KMS-11 (cell line): Measurements from ENCODE around the gene ZNF8.
"Not testable (repeated sequence)": the region's sequence is repeated elsewhere in the genome, so short reads cannot be mapped to it uniquely, and the experiment has no call there.

ENCODE experiments used
- H2AFZ ChIP-seq: fragments of 200-600 bp; sonication (generic); 2 replicates; pipeline ENCODE4 v1.6.1; 2016; ENCODE audit warnings: antibody characterized with exemption, mixed run types, low read depth
- H3K27ac ChIP-seq: fragments of 200-600 bp; sonication (generic); 2 replicates; pipeline ENCODE4 v1.6.1; 2016; ENCODE audit warnings: mild to moderate bottlenecking, mixed run types
- H3K27me3 ChIP-seq: fragments of 200-600 bp; sonication (generic); 2 replicates; pipeline ENCODE4 v1.6.1; 2017; ENCODE audit warnings: mild to moderate bottlenecking, low read depth, mixed run types, moderate library complexity; ENCODE audit not compliant: insufficient read depth
- H3K36me3 ChIP-seq: fragments of 200-600 bp; sonication (generic); 2 replicates; pipeline ENCODE4 v1.6.1; 2017; ENCODE audit warnings: mild to moderate bottlenecking, mixed run types; ENCODE audit not compliant: insufficient read depth
- H3K4me1 ChIP-seq: fragments of 200-600 bp; sonication (generic); 2 replicates; pipeline ENCODE4 v1.6.1; 2016; ENCODE audit warnings: mild to moderate bottlenecking, low read depth, mixed run types; ENCODE audit not compliant: poor library complexity, severe bottlenecking
- H3K4me2 ChIP-seq: fragments of 200-600 bp; sonication (generic); 2 replicates; pipeline ENCODE4 v1.7.0; 2016; ENCODE audit warnings: mild to moderate bottlenecking, mixed run types
- H3K4me3 ChIP-seq: fragments of 200-600 bp; sonication (generic); IDR thresholded peaks from 2 replicates; pipeline ENCODE4 v1.6.1; 2017; ENCODE audit warnings: low read depth, low read length, mixed read lengths; ENCODE audit not compliant: insufficient read depth
- H3K79me2 ChIP-seq: fragments of 200-600 bp; sonication (generic); 2 replicates; pipeline ENCODE4 v1.6.1; 2016; ENCODE audit warnings: low read depth, mixed run types; ENCODE audit not compliant: insufficient read depth
- H3K9ac ChIP-seq: fragments of 200-600 bp; sonication (generic); 2 replicates; pipeline ENCODE4 v1.6.1; 2016; ENCODE audit warnings: mild to moderate bottlenecking, mixed run types
- H4K20me1 ChIP-seq: fragments of 200-600 bp; sonication (generic); 2 replicates; pipeline ENCODE4 v1.6.1; 2016; ENCODE audit warnings: mild to moderate bottlenecking, mixed run types; ENCODE audit not compliant: insufficient read depth
- TF ChIP-seq, protein P1 (sequence below): fragments of 200-600 bp; sonication (generic); conservative IDR thresholded peaks from 2 replicates; pipeline ENCODE4 v1.6.1; 2017; ENCODE audit warnings: low read depth, mild to moderate bottlenecking, antibody characterized with exemption, low read length, moderate library complexity, mixed read lengths

The ZNF8 gene

DNA sequence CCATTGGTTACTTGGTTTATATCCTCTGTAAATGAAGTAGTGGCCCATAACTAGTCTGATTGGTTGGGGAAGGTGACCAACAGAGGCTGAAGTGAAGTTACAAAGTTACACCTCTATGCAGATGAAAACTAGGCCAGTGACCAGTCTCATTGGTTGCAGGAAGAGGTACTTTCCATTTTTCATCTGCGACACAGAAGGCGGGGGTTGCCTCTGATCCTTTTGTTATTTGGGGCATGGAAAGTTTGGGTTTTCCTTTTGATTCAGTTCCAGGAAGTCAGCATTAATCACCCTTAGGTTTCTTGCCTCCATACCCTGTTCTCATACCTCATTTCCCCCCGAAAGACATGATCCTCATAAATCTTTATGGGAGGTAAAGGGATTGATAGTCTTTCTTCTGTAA is 29.9 kb upstream of the ZNF8 start:
- Histone ChIP-seq H3K4me3 (no peak overlapping the region), H3K27ac (no peak overlapping the region), H2AFZ (no peak overlapping the region), H4K20me1 (no peaks in the 10 kb centered on the region), H3K9ac (no peak overlapping the region), H3K4me2 (no peak overlapping the region), H3K36me3 (0 out of 2 replicates have a peak, but pooled peaks cover 4% of the 10 kb centered on the region), H3K4me1 (no peaks in the 10 kb centered on the region), H3K79me2 (no peaks in the 10 kb centered on the region), H3K27me3 (no peaks in the 10 kb centered on the region)
- TF ChIP-seq, protein P1, sequence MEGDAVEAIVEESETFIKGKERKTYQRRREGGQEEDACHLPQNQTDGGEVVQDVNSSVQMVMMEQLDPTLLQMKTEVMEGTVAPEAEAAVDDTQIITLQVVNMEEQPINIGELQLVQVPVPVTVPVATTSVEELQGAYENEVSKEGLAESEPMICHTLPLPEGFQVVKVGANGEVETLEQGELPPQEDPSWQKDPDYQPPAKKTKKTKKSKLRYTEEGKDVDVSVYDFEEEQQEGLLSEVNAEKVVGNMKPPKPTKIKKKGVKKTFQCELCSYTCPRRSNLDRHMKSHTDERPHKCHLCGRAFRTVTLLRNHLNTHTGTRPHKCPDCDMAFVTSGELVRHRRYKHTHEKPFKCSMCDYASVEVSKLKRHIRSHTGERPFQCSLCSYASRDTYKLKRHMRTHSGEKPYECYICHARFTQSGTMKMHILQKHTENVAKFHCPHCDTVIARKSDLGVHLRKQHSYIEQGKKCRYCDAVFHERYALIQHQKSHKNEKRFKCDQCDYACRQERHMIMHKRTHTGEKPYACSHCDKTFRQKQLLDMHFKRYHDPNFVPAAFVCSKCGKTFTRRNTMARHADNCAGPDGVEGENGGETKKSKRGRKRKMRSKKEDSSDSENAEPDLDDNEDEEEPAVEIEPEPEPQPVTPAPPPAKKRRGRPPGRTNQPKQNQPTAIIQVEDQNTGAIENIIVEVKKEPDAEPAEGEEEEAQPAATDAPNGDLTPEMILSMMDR: no peak

DNA sequence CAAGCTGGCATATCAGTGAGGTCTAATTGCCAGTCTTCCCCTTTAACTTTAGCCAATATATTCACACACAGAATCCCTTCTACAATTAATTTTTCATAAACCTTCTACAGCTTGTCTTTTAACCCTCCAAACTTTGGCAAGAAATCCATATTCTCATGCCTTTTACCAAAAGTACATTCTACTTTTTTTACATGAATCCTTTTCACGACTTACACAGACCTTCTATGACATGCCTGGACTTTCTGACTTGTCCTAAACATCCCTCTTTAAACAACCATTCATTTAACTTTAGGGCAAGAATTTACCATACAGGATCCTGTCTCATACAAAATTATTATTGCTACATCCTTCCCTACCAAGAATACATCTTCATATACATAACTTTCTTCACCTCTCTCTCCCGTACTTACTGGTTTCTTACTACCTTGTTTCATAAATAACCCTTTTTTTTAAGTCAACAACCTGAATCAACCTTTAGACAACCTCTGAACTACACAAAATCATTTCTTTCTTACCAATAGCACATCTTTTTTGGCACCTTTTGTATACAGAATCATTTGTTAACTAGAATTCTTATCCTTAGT is 26.6 kb upstream of the ZNF8 start:
- no peak overlapping the region for H3K9ac ChIP-seq
- H2AFZ ChIP-seq: no peak overlapping the region
- no peaks in the 10 kb centered on the region for H4K20me1 ChIP-seq
- no peak overlapping the region for H3K4me2 ChIP-seq
- H3K27ac ChIP-seq: no peak overlapping the region
- H3K36me3 ChIP-seq: no peaks in the 10 kb centered on the region
- H3K4me1 ChIP-seq: no peaks in the 10 kb centered on the region
- TF ChIP-seq, protein P1: no peak
- H3K4me3 ChIP-seq: no peak overlapping the region
- no peaks in the 10 kb centered on the region for H3K79me2 ChIP-seq
- H3K27me3 ChIP-seq: no peaks in the 10 kb centered on the region

DNA sequence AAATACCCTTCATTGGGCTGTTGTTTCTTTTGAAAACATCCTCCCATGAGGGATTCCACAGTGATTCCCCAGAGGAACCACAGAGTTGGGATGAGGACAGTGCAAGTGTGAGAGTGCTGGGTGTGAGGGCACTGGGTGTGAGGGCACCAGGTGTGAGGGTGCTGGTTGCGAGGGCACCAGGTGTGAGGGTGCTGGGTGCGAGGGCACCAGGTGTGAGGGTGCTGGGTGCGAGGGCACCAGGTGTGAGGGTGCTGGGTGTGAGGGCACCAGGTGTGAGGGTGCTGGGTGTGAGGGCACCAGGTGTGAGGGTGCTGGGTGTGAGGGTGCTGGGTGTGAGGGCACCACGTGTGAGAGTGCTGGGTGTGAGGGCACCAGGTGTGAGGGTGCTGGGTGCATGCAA is 20.5 kb upstream of the ZNF8 start:
- not testable (repeated sequence) for H3K4me3 ChIP-seq, H3K27me3 ChIP-seq, H3K4me1 ChIP-seq, H3K27ac ChIP-seq, H3K9ac ChIP-seq, H3K79me2 ChIP-seq, H3K36me3 ChIP-seq, H3K4me2 ChIP-seq, H2AFZ ChIP-seq, H4K20me1 ChIP-seq

DNA sequence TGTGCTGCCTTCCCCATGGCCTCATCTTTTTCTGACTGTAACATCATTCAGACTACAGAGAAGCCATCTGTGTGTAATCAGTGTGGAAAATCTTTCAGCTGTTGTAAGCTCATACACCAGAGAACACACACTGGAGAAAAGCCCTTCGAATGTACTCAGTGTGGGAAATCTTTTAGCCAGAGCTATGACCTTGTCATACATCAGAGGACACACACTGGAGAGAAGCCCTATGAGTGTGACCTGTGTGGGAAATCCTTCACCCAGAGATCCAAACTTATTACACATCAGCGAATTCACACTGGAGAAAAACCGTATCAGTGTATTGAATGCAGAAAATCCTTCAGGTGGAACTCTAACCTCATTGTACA is 17.2 kb upstream of the ZNF8 start:
- Histone ChIP-seq H3K9ac (no peak overlapping the region), H3K27me3 (no peaks in the 10 kb centered on the region), H3K27ac (no peak overlapping the region), H3K36me3 (no peaks in the 10 kb centered on the region), H4K20me1 (no peaks in the 10 kb centered on the region), H3K79me2 (no peaks in the 10 kb centered on the region), H2AFZ (no peak overlapping the region), H3K4me3 (no peak overlapping the region), H3K4me2 (no peak overlapping the region), H3K4me1 (no peaks in the 10 kb centered on the region)
- TF ChIP-seq, protein P1: no peak

DNA sequence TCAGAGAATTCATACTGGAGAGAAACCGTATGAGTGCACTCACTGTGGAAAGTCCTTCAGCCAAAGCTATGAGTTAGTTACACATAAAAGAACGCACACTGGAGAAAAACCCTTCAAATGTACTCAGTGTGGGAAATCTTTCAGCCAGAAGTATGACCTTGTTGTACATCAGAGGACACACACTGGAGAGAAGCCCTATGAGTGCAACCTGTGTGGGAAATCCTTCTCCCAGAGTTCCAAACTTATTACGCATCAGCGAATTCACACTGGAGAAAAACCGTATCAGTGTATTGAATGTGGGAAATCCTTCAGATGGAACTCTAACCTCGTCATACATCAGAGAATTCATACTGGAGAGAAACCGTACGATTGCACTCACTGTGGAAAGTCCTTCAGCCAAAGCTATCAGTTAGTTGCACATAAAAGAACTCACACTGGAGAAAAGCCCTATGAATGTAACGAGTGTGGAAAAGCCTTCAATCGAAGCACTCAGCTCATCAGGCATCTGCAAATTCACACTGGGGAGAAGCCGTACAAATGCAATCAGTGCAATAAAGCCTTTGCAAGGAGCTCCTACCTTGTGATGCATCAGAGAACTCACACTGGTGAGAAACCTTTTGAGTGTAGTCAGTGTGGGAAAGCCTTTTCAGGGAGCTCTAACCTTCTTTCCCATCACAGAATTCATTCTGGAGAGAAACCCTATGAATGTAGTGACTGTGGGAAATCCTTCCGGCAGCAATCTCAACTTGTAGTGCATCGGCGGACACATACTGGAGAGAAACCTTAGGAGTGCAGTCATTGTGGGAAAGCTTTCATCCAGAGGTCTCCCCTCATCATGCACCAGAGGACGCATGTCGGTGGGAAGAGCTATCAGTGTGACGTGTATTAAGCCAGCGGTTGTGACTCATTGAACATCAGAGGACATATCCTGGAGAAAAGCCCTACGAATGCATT is 16.5 kb upstream of the ZNF8 start:
- no peaks in the 10 kb centered on the region for H3K79me2 ChIP-seq
- TF ChIP-seq, protein P1: no peak
- H3K27ac ChIP-seq: no peak overlapping the region
- no peak overlapping the region for H3K4me2 ChIP-seq
- no peaks in the 10 kb centered on the region for H3K36me3 ChIP-seq
- no peak overlapping the region for H3K4me3 ChIP-seq
- no peak overlapping the region for H3K9ac ChIP-seq
- no peaks in the 10 kb centered on the region for H3K4me1 ChIP-seq
- H2AFZ ChIP-seq: no peak overlapping the region
- H4K20me1 ChIP-seq: no peaks in the 10 kb centered on the region
- no peaks in the 10 kb centered on the region for H3K27me3 ChIP-seq
